Activated gamma-delta T cell (primary cell): Measurements from ENCODE around the gene RNF223.
"Not testable (repeated sequence)": the region's sequence is repeated elsewhere in the genome, so short reads cannot be mapped to it uniquely, and the experiment has no call there.

ENCODE experiments used
- DNase-seq: peaks from one replicate; lab custom pipeline; 2025; lab: John Stamatoyannopoulos, UW

RNF223 gene

DNA sequence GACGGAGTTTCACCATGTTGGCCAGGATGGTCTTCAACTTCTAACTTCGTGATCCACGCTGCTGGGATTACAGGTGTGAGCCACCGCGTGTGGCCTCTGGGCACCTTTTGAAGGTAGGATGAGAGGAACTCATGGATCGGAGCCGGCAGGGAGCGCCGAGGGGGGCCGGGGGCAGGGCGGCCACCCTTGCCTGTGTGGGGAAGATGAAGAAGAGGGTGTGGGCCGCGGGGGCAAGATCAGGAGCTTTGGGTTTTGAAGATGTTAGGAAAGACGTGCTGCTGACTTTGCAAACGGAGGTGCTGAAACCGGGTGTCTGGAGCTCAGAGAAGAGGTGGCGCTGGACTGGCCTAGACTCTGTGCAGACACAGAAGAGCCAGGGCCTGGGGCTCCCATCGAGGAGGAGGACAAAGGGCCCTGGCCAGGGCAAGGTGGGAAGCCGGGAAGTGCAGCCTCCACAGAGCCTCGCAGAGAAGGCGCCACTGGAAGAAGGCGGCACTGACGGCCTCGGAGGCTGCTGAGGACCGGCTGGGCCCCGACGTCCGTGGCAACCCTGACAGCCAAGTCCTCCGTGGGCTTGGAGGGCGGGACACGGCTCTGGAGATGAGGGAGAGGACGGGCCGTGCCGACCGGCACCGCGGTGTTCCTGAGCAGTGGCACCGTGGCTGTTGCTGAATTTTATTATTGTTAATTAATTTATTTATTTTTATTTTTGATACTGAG, 13.7 kb downstream of the RNF223 start:
- no peak for DNase-seq

DNA sequence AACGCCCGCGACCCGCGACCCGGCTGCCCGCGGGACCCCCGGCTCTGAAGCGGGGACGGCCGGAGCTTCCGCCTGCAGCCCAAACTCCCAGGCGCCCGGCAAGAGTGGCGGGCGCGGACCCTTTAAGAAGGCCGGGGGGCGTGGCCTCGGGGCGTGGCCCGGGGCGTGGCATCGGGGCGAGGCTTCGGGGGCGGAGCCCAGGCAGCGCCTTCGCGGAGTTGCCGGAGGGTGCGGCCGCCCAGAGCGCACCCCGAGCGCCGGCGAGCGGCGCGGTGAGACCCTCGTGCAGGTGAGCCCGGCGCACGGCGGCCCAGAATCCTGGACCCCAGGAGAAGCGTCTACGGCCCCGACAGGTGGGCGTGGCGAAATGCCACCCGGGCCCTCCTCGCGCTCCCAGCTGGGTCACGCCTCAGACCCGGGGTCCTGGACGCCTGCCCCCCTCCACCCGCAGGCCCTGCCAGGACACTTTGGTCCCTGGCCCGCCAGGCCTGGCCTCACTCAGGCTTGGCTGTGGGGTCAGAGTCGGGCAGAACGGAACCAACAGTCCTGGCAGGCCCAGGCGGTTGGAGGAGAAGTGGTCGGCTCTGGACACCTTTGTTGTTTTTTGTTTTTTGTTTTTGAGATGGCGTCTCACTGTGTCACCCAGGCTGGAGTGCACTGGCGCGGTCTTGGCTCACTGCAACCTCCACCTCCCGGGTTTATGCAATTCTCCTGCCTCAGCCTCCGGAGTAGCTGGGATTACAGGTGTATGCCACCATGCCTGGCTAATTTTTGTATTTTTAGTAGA, 14.4 kb downstream of the RNF223 start:
- DNase-seq, result peak; percentile 80

DNA sequence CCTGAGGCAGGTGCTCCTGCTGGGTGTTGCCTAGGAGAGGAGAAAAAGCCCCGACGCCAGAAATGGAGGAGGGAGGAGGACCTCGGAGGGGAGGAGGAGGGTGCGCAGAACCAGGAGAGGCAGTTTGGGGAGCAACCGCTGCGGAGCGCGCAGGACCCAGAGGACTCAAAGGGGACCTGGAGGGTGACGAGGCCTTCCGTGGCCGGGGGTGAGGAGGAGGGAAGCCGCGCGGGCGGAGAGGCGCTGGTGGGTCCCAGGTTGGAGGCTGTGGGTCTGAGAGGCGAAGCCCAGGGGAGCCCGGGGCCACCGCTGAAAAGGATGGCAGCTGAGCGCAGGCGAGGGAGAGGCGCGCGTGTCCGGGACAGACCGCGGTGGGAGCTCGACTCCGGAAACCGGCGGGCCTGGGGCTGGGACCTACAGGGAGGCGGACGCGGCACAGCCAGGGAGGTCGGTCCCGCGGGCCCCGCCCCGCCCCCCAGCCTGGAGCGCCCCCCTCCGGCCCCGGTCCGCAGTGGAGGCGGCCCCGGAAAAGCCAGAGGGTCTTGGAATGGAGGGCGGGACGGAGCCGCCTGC, 15.1 kb downstream of the RNF223 start:
- DNase-seq, result no peak

DNA sequence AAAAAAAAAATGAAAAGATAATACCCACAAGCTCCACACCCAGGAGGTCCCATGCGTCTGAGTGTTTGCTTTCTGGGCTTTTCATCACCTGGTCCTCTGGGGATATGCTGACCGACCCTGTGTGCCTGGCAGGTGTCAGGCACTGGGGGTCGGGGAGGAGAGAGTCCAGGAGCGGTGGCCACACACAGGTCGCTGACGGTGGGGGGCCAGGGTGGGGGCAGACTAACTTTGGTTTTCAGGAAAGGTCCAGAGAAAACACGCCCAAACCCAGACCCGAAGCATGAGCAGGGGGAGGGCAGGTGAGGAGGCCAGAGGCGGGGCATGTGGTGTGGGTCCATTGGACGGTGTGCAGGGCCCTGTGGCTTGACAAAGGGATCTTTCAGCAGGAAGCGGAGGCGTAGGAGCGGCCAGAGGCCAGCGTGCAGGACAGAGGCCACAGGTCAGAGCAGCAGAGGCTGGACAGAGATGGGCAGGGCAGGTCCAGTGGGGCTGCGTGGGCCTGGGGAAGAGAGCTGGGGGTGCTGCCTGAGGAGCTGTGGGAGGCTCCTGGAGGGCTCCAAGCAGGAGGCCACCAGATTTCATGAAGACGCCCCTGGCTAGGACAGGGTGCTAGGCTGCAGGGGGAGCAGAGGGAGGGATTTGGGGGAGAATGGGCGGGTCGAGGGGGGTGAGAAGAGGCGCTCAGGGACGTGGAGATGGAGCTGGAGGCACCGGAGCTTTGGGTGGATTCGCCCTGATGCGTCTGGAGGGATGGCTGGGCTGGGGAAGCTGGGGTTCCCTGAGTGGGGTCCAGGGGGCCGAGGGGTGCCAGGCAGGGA, 15.8 kb downstream of the RNF223 start:
- no peak for DNase-seq

DNA sequence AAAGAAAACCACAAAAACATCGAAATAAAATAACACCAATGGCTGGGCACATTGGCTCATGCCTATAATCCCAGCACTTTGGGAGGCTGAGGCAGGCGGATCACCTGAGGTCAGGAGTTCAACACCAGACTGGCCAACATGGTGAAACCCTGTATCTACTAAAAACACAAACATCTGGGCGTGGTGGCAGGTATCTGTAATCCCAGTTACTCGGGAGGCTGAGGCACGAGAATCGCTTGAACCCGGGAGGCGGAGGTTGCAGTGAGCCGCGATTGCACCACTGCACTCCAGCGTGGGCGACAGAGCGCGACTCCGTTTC, 16.4 kb downstream of the RNF223 start:
- DNase-seq, result not testable (repeated sequence)

DNA sequence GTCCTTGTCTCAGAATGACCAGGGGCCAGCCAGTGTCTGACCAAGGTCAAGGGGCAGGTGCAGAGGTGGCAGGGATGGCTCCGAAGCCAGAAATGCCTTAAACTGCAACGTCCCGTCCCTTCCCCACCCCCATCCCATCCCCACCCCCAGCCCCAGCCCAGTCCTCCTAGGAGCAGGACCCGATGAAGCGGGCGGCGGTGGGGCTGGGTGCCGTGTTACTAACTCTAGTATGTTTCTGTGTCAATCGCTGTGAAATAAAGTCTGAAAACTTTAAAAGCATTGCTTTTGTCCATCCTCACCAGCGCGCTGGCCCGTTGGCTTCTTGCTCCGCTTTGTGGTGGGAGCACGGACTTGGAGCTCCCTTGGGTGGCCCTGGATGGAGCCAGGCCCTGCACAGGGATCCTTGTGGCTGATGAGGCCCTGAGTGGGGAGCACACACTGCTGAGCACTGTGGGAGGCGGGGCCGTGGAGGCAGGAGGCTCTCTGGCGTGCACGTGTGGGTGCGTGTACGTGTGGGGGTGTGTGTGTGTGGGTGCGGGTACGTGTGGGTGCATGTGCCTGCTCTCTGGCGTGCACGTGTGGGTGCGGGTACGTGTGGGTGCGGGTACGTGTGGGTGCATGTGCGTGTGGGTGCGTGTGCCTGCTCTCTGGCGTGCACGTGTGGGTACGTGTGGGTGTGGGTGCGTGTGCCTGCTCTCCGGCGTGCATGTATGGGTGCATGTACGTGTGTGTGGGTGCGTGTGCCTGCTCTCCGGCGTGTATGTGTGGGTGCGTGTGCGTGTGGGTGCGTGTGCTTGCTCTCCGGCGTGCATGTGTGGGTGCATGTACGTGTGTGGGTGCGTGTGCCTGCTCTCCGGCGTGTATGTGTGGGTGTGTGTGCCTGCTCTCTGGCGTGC, 18.0 kb downstream of the RNF223 start:
- DNase-seq, result no peak

DNA sequence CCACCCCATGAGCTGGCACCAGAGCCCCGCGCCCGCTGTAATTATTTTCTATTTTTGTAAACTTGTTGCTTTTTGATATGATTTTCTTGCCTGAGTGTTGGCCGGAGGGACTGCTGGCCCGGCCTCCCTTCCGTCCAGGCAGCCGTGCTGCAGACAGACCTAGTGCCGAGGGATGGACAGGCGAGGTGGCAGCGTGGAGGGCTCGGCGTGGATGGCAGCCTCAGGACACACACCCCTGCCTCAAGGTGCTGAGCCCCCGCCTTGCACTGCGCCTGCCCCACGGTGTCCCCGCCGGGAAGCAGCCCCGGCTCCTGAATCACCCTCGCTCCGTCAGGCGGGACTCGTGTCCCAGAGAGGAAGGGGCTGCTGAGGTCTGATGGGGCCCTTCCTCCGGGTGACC, 19.1 kb downstream of the RNF223 start:
- DNase-seq, result no peak

DNA sequence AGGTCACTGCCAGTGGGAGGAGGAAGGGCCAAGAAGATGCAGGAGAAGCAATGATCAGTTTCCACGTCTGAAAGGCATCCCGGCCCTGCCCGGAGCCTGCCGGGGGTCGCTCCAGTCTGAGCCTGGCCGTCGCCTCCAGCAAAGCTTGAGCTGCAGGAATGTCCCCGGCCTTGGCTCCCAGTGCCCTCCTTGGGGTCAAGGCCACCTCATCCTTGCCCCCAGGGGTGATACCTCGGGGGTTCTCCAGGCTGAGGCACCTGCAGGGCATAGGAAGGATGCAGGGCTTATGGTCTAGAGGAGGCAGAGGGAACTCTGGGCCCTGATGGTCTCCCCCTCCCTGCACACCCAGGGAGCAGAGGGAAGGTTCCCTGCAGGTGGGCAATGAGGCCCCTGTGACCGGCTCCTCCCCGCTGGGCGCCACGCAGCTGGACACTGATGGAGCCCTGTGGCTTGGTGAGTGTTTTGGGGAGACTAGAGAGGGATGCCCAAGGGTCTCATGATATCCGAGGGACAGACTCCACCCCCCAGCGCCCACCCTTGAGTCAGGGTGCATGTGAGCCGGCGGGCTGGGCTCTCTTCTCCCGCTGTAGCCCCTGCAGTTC, 19.9 kb downstream of the RNF223 start:
- DNase-seq, result no peak

DNA sequence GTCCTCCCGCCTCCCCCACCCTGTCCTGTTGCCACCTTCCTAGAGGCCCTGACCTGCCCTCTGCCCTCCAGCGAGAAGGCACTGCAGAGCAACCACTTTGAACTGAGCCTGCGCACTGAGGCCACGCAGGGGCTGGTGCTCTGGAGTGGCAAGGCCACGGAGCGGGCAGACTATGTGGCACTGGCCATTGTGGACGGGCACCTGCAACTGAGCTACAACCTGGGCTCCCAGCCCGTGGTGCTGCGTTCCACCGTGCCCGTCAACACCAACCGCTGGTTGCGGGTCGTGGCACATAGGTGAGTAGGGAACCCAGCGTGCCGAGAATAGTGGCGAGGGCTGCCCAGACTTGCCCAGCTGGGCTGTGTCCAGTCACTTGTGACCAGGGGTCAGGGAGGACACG, 20.4 kb downstream of the RNF223 start:
- DNase-seq, result no peak

DNA sequence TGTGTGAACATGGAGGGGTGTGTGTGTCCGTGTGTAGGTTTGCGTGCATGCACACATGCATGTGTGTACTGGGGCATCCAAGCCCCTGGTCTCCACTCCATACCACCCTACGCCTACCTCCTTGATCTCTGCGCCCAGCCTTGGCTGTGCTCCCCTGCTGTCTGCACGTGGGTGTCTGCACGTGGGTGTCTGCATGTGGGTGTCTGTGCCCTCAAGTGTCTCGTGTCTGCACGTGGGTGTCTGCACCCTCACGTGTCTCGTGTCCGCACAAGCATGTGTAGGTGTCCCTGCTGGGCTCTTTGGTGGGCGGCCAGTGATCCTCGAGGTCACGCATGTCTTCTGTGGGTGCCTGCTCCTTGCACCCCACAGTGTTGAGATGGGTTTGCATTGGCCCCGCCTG, 21.1 kb downstream of the RNF223 start:
- DNase-seq, result no peak

DNA sequence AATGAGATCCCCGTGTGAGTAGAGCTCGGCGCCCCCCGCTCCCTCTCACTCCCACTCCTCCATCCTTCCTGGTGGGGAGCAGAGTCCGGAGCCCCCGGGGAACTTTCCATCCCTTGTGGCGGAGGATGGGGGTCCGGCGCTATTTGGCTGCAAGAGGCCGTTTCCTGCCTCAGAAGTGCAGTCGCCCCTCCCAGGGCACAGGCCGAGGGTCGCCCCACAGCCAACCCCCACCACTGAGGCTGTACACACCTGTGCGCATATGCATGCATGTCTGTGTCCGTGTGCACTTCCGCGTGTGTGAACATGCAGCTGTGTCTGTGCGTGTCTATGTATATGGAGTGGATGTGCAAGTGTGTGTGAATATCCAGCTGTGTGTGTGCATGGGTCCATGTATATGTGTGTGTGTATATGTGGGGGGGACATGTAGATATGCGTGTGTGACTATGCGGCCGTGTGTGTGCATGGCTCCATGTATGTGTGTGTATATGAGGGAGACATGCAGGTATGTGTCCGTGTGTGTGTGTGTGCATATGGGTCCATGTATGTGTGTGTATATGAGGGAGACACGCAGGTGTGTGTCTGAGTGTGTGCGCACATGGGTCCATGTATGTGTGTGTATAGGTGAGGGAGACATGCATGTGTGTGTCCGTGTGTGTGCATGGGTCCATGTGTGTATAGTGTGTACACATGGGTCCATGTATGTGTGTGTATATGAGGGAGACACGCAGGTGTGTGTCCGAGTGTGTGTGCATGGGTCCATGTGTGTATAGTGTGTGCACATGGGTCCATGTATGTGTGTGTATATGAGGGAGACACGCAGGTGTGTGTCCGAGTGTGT, 21.9 kb downstream of the RNF223 start:
- no peak for DNase-seq

DNA sequence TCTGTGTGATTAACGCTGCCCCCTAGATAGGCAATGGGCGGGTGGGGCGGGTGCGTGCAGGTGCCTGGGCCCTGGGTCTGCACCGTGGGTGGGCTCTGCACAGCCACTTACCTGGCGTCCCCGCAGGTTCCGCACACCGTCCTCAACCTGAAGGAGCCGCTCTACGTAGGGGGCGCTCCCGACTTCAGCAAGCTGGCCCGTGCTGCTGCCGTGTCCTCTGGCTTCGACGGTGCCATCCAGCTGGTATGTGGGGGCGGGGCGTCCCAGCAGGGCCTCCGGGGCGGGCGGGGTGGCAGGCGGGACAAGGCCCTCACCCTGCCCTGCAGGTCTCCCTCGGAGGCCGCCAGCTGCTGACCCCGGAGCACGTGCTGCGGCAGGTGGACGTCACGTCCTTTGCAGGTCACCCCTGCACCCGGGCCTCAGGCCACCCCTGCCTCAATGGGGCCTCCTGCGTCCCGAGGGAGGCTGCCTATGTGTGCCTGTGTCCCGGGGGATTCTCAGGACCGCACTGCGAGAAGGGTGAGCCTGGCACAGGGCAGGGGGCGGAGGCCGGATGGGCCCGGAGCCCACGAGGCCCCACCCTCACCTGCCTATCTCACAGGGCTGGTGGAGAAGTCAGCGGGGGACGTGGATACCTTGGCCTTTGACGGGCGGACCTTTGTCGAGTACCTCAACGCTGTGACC, 22.8 kb downstream of the RNF223 start:
- no peak for DNase-seq

DNA sequence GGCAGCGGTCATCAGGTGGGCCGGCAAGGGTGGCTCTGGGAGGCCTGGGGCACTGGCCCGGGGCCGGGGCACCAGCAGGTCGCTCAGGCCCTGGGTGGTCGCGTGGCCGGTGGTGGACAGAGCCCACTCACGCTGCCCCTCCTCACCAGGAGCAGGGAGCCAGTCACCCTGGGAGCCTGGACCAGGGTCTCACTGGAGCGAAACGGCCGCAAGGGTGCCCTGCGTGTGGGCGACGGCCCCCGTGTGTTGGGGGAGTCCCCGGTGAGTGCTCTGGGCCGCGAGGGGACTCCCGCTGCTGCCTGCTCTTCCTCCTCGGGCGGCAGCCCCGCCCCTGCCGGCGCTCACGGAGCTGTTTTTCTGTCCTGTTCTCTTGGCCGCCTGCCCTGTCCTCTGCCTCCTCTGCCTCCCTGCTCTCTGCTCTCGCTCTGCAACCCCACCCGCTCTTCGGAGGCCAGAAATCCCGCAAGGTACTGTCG, 23.5 kb downstream of the RNF223 start:
- no peak for DNase-seq

DNA sequence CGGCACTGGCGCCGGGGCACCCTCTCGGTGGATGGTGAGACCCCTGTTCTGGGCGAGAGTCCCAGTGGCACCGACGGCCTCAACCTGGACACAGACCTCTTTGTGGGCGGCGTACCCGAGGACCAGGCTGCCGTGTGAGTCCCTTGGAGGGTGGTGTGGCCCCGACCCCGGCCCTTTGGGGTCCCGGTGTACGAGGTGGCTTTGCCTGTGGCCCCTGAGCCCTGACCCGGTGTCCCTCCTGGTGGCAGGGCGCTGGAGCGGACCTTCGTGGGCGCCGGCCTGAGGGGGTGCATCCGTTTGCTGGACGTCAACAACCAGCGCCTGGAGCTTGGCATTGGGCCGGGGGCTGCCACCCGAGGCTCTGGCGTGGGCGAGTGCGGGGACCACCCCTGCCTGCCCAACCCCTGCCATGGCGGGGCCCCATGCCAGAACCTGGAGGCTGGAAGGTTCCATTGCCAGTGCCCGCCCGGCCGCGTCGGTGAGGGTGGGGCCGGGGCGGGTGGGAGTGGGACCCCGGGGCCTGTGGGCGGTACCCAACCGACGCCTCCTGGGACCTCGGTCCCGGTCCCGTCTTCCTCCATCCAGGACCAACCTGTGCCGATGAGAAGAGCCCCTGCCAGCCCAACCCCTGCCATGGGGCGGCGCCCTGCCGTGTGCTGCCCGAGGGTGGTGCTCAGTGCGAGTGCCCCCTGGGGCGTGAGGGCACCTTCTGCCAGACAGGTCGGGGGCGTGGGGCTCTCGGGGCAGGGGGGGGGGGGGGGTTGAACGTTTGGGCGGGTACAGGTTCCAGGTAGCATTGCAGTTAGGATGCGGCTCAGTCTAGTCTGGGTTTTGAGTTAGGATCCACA, 24.6 kb downstream of the RNF223 start:
- no peak for DNase-seq

DNA sequence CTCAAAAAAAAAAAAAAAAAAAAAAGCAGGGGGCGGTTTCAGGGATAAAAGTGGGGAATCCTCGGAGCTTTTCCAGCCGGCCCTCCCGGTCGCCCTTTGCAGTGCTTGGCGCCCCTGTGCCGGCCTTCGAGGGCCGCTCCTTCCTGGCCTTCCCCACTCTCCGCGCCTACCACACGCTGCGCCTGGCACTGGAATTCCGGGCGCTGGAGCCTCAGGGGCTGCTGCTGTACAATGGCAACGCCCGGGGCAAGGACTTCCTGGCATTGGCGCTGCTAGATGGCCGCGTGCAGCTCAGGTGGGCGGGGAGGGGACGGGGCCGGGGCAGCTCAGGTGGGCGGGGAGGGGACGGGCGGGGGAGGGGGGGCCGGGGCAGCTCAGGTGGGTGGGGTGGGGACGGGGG, 25.3 kb downstream of the RNF223 start:
- DNase-seq, result no peak

DNA sequence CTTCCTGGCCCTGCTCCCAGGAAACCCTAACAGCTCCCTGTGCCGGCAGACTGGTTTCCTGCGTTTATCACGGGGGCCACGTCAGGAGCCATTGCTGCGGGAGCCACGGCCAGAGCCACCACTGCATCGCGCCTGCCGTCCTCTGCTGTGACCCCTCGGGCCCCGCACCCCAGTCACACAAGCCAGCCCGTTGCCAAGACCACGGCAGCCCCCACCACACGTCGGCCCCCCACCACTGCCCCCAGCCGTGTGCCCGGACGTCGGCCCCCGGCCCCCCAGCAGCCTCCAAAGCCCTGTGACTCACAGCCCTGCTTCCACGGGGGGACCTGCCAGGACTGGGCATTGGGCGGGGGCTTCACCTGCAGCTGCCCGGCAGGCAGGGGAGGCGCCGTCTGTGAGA, 26.1 kb downstream of the RNF223 start:
- no peak for DNase-seq

DNA sequence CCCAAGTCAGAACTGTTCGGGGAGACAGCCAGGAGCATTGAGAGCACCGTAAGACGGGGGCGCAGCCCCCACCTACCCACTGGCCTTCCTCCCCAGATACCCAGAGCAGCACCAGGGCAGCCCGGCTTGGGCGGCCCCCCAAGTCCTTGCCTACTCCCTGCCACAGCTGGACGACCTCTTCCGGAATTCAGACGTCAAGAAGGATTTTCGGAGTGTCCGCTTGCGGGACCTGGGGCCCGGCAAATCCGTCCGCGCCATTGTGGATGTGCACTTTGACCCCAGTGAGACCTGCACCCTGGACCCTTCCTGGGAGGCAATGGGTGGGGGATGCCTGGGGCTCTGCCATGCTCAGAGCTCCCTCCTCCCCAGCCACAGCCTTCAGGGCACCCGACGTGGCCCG, 26.7 kb downstream of the RNF223 start:
- no peak for DNase-seq

DNA sequence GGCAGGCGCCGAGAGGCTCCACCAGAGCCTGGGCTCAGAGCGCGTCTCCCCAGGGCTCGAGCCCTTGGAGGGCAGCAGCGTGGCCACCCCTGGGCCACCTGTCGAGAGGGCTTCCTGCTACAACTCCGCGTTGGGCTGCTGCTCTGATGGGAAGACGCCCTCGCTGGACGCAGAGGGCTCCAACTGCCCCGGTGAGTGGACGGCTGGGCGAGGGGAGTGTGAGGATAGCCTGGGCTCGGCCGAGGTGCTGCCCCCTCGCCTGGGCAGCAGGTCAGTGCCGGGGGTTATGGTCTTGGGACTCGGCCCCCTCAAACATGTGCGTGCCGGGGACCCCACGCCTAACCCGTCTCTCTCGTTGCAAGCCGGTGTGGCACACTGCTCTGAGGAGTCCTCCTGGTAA, 27.3 kb downstream of the RNF223 start:
- no peak for DNase-seq
